ENCODE measurements around the gene AP1M2.
"Not testable (repeated sequence)": the region's sequence is repeated elsewhere in the genome, so short reads cannot be mapped to it uniquely, and the experiment has no call there.

AP1M2 gene

GRCh38 chr19:10577951-10578350 lies 9.2 kb downstream of the AP1M2 start:
- CTCF ChIA-PET: interaction anchor here (0.7 to 19.6 kb wide), 5 partner anchors 7 to 119 kb away, joined by 3 to 644 read pairs (median 74); partner anchors contain the start of genes CDKN2D and QTRT1
- H3K4me3 ChIP-seq (ENCODE audit: low read depth, low read length): no peak overlapping the region
- DNase-seq (ENCODE audit: low read depth, low spot score): no peak
- TF ChIP-seq CTCF (IDR thresholded peaks at IDR 0.05; ENCODE audit: insufficient read depth, low read length, missing control alignments): no peak
- POLR2A ChIA-PET: no interaction called here

- ChIA-PET CTCF (interaction anchor here (1.0 to 19.6 kb wide), 5 partner anchors 6 to 125 kb away, joined by 4 to 644 read pairs (median 7); no protein-coding TSS in a partner anchor), POLR2A (no interaction called here)
- no peak for DNase-seq (ENCODE audit: low read depth, low spot score)
- no peak overlapping the region for H3K4me3 ChIP-seq (ENCODE audit: low read depth, low read length)
- no peak for TF ChIP-seq CTCF (IDR thresholded peaks at IDR 0.05; ENCODE audit: insufficient read depth, low read length, missing control alignments)
Measured at GRCh38 chr19:10575011-10575716, 11.9 kb downstream of the AP1M2 start.

- no peak for DNase-seq (ENCODE audit: low read depth, low spot score)
- no peak for TF ChIP-seq CTCF (IDR thresholded peaks at IDR 0.05; ENCODE audit: insufficient read depth, low read length, missing control alignments)
- ChIA-PET POLR2A (no interaction called here), CTCF (interaction anchor here (1.0 to 19.6 kb wide), 12 partner anchors 7 to 171 kb away, joined by 3 to 644 read pairs (median 4); partner anchors contain the start of genes CDC37 and QTRT1)
- H3K4me3 ChIP-seq (ENCODE audit: low read depth, low read length): no peak overlapping the region
Measured at GRCh38 chr19:10574462-10574861, 12.7 kb downstream of the AP1M2 start.

- CTCF ChIA-PET: interaction anchor here (1.0 to 19.6 kb wide), 16 partner anchors 8 to 170 kb away, joined by 3 to 644 read pairs (median 3); partner anchors contain the start of genes CDC37, KEAP1 and QTRT1
- POLR2A ChIA-PET; DNase-seq (ENCODE audit: low read depth, low spot score); H3K4me3 ChIP-seq (ENCODE audit: low read depth, low read length): not testable (repeated sequence)
Measured at GRCh38 chr19:10573793-10574192, 13.3 kb downstream of the AP1M2 start.

- TF ChIP-seq CTCF (IDR thresholded peaks at IDR 0.05; ENCODE audit: insufficient read depth, low read length, missing control alignments): no peak
- CTCF ChIA-PET: interaction anchor here (0.6 to 19.6 kb wide), 7 partner anchors 12 to 160 kb away, joined by 3 to 644 read pairs (median 7); no protein-coding TSS in a partner anchor
- POLR2A ChIA-PET: interaction anchor here (0.5 kb wide), 1 partner anchor 52 kb away, joined by 3 read pairs; the partner anchor contains the start of gene S1PR5
- H3K4me3 ChIP-seq (ENCODE audit: low read depth, low read length): peak within 1 kb of the TSS; percentile 72
- DNase-seq (ENCODE audit: low read depth, low spot score): peak; percentile 90
Measured at GRCh38 chr19:10568826-10569651, 18.1 kb downstream of the AP1M2 start, which contains the start of gene CDKN2D. TSS of gene CDKN2D (minus strand) at chr19:10568979. CDS start at chr19:10568653, 326 bp downstream.

- ChIA-PET POLR2A (no interaction called here), CTCF (interaction anchor here (0.5 to 19.6 kb wide), 10 partner anchors 13 to 206 kb away, joined by 3 to 644 read pairs (median 7); no protein-coding TSS in a partner anchor)
- peak overlapping the region; percentile 72 for H3K4me3 ChIP-seq (ENCODE audit: low read depth, low read length)
- peak; percentile 1 for TF ChIP-seq CTCF (IDR thresholded peaks at IDR 0.05; ENCODE audit: insufficient read depth, low read length, missing control alignments)
- DNase-seq (ENCODE audit: low read depth, low spot score): no peak
Measured at GRCh38 chr19:10568062-10568825, 18.9 kb downstream of the AP1M2 start.

All from AG04449 (cell line).